Measurements from ENCODE around the gene RFFL.

The RFFL gene

GRCh38 chr17:34974794-34975785, 88.4 kb downstream of the RFFL start:
- DNase-seq (ENCODE audit: low read depth, low spot score) = no peak

- DNase-seq (ENCODE audit: low read depth, low spot score) = no peak
These were observed 89.3 kb downstream of the RFFL start for GRCh38 chr17:34974179-34974578.

DNA sequence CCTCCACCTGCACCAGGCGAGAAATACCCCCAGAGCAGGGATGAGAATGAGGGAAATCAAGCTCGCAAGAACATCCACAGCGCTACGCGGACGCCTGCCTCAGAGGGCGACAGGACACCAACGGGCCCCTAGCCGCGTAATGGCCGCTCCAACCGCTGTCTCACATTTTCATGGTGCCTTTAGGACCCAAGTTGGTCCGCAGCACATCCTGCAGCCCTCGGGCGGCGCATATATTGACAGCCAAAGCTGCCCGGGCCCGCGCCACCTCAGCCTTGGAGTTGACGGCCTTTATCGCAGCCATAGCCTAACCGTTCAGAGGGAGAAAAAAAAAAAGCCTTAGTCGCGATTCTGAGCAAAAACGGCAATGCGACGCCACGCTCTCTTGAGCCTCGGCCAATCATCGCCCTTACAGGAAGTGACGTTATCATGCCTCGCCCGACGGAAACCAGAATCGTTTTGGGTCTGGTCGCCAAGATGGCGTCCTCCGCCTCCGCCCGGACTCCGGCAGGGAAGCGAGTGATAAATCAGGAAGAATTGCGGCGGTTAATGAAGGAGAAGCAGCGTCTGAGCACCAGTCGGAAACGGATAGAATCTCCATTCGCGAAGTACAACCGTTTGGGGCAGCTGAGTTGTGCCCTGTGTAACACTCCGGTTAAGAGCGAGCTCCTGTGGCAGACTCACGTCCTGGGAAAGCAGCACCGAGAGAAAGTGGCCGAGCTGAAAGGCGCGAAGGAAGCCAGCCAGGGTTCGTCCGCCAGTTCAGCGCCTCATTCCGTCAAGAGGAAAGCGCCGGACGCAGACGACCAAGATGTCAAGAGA, 102.2 kb downstream of the RFFL start, which contains the start of the genes CCT6B and ZNF830:
Gene CCT6B (minus strand): TSS at position 368 of the 819 bp plus-strand sequence. CDS start 67 bp downstream, at position 301.
Gene ZNF830 (plus strand): TSS at position 448 of the 819 bp plus-strand sequence. CDS start 27 bp downstream, at position 475.
- peak; percentile 77 for DNase-seq (ENCODE audit: low read depth, low spot score)

- no peak for DNase-seq (ENCODE audit: low read depth, low spot score)
These were observed 105.1 kb downstream of the RFFL start for GRCh38 chr17:34958438-34958837.
